ENCODE measurements around the gene NT5C.

DNA sequence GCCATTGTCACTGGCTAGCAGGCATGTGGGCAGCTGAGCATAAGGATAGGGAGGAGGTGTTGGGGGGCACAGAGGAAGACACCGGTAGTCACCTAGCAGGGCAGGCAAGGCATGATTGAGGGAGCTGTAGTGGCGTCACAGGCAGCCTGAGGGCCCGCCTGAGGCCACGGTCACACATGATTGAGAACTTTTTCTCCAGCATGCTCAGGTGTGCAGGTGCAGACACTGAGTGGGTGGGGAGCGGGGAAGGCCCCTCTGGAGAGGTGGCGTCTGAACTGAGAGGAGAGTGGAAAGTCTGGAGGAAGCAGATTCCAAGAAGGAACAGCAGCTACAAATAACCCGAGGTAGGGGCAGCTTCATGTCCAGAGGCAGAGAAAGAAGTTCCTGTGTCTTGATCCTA is 32.7 kb downstream of the NT5C start:
- TF ChIP-seq, protein P1, sequence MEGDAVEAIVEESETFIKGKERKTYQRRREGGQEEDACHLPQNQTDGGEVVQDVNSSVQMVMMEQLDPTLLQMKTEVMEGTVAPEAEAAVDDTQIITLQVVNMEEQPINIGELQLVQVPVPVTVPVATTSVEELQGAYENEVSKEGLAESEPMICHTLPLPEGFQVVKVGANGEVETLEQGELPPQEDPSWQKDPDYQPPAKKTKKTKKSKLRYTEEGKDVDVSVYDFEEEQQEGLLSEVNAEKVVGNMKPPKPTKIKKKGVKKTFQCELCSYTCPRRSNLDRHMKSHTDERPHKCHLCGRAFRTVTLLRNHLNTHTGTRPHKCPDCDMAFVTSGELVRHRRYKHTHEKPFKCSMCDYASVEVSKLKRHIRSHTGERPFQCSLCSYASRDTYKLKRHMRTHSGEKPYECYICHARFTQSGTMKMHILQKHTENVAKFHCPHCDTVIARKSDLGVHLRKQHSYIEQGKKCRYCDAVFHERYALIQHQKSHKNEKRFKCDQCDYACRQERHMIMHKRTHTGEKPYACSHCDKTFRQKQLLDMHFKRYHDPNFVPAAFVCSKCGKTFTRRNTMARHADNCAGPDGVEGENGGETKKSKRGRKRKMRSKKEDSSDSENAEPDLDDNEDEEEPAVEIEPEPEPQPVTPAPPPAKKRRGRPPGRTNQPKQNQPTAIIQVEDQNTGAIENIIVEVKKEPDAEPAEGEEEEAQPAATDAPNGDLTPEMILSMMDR (IDR thresholded peaks at IDR 0.05): no peak
- no peak for TF ChIP-seq POLR2A (IDR thresholded peaks at IDR 0.05)
- TF ChIP-seq POLR2AphosphoS5 (IDR thresholded peaks at IDR 0.05): no peak
